ENCODE measurements around the gene PYGO1.

Gene PYGO1

DNA sequence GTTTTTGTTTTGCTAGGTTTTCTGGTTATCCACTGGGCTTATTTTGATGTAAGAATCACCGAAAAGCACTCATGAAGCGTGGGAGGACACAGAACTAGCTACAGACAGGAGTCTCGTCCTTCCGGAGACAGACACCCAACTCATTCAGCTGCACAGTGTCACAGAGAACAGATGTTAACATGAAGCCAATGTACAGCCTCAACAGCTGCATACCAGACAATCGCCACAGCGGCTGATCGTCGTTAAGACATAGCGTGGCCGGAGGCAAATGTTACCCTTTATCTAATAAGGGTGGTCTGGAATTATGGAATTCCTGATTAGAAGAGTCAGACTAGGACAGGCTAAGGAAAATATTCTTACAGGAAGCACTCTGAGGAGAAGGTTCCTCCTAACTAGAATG, 1.1 kb upstream of the PYGO1 start:
- Histone ChIP-seq H3K27me3 (ENCODE audit: low read length) (no peaks in the 10 kb centered on the region), H3F3A (ENCODE audit: insufficient read depth) (no peaks in the 10 kb centered on the region), H3K27ac (ENCODE audit: low read depth, low read length) (no peak overlapping the region), H3K36me3 (ENCODE audit: low read length) (no peaks in the 10 kb centered on the region), H3K79me2 (ENCODE audit: insufficient read depth, low read length) (no peaks in the 10 kb centered on the region), H3K9me3 (ENCODE audit: insufficient read depth, low read length) (no peaks in the 10 kb centered on the region), H3K9me2 (replicated peaks; ENCODE audit: insufficient read depth, low read length) (no peaks in the 10 kb centered on the region), H3K4me3 (ENCODE audit: insufficient read depth, low read length, poor library complexity, severe bottlenecking) (no peak overlapping the region), H2AFZ (ENCODE audit: low read depth, low read length, severe bottlenecking) (no peak overlapping the region), H3K9ac (ENCODE audit: low read length) (no peak overlapping the region), H4K20me1 (ENCODE audit: low read depth, low read length) (no peaks in the 10 kb centered on the region), H3K4me2 (ENCODE audit: low read depth, low read length, poor library complexity, severe bottlenecking) (no peak overlapping the region)
- no peak for TF ChIP-seq EZH2phosphoT487 (conservative IDR thresholded peaks at IDR 0.05; ENCODE audit: low read length)
- TF ChIP-seq, protein P1, sequence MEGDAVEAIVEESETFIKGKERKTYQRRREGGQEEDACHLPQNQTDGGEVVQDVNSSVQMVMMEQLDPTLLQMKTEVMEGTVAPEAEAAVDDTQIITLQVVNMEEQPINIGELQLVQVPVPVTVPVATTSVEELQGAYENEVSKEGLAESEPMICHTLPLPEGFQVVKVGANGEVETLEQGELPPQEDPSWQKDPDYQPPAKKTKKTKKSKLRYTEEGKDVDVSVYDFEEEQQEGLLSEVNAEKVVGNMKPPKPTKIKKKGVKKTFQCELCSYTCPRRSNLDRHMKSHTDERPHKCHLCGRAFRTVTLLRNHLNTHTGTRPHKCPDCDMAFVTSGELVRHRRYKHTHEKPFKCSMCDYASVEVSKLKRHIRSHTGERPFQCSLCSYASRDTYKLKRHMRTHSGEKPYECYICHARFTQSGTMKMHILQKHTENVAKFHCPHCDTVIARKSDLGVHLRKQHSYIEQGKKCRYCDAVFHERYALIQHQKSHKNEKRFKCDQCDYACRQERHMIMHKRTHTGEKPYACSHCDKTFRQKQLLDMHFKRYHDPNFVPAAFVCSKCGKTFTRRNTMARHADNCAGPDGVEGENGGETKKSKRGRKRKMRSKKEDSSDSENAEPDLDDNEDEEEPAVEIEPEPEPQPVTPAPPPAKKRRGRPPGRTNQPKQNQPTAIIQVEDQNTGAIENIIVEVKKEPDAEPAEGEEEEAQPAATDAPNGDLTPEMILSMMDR (IDR thresholded peaks at IDR 0.05; ENCODE audit: insufficient read depth, low read length, poor library complexity, severe bottlenecking) = no peak

DNA sequence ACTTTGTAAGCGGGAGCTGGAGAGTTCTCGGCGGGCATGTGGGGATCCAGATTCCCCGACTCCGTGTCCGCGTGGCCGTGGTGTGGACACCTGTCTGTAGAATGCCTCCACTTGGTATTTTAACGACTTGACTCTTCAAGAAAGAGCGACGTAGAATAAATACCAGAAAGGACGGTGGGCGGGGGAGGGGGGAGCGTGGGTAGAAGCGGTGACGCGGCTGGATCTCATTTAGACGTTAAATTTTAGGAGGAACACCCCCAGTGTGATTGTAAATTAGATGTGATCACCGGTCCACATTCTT, 620 bp upstream of the PYGO1 start:
- no peak overlapping the region for H3K9ac ChIP-seq (ENCODE audit: low read length)
- no peaks in the 10 kb centered on the region for H3K27me3 ChIP-seq (ENCODE audit: low read length)
- H3K79me2 ChIP-seq (ENCODE audit: insufficient read depth, low read length) = no peaks in the 10 kb centered on the region
- H3K4me3 ChIP-seq (ENCODE audit: insufficient read depth, low read length, poor library complexity, severe bottlenecking) = no peak overlapping the region
- no peaks in the 10 kb centered on the region for H3K36me3 ChIP-seq (ENCODE audit: low read length)
- H3K9me2 ChIP-seq (replicated peaks; ENCODE audit: insufficient read depth, low read length) = no peaks in the 10 kb centered on the region
- no peaks in the 10 kb centered on the region for H4K20me1 ChIP-seq (ENCODE audit: low read depth, low read length)
- no peaks in the 10 kb centered on the region for H3F3A ChIP-seq (ENCODE audit: insufficient read depth)
- H3K27ac ChIP-seq (ENCODE audit: low read depth, low read length) = no peak overlapping the region
- no peak overlapping the region for H3K4me2 ChIP-seq (ENCODE audit: low read depth, low read length, poor library complexity, severe bottlenecking)
- no peaks in the 10 kb centered on the region for H3K9me3 ChIP-seq (ENCODE audit: insufficient read depth, low read length)
- TF ChIP-seq EZH2phosphoT487 (conservative IDR thresholded peaks at IDR 0.05; ENCODE audit: low read length) = no peak
- TF ChIP-seq, protein P1 (IDR thresholded peaks at IDR 0.05; ENCODE audit: insufficient read depth, low read length, poor library complexity, severe bottlenecking) = no peak
- no peak overlapping the region for H2AFZ ChIP-seq (ENCODE audit: low read depth, low read length, severe bottlenecking)

DNA sequence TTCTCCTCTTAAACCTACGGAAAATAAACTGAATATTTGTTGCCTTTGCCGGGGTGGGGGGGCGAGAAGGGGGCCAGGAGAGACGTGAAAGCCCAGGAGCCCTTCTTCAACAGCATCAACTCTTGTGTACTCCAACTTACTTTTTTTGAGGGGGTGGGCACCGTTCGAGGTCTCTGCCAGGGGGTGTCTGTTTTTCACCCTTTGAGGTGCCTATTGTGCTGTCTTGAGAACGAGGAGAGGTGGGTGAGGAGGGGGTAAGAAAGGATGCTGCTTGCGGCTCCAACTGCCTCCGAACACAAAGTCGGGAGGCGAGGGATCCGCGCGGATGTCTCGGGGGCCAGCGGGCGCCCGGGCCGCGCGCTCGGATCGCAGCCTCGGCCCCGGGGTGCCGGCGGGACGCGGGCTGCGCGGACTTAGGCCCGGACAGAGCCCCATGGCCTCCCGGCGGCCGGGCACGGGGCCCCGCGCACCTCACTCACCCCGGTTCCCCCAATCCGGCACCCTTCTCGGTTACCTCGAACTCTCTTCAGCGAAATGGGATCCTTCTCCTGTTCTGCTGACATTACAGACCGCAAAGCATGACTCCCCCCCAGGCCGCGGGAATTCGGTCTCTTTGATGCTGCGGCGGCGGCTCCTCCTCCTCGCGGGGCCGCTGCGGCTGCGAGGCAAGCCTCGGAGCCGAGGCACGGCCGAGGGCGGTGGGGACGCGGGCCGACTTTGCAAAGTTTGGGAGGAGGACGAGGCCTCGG, 650 bp downstream of the PYGO1 start:
- no peak overlapping the region for H3K9ac ChIP-seq (ENCODE audit: low read length)

More for the DNA sequence above, 650 bp downstream of the PYGO1 start:
- Histone ChIP-seq H4K20me1 (ENCODE audit: low read depth, low read length) (no peaks in the 10 kb centered on the region), H3K4me3 (ENCODE audit: insufficient read depth, low read length, poor library complexity, severe bottlenecking) (no peak overlapping the region), H3K27ac (ENCODE audit: low read depth, low read length) (no peak overlapping the region), H3K9me3 (ENCODE audit: insufficient read depth, low read length) (no peaks in the 10 kb centered on the region), H3K4me2 (ENCODE audit: low read depth, low read length, poor library complexity, severe bottlenecking) (no peak overlapping the region), H3K36me3 (ENCODE audit: low read length) (no peaks in the 10 kb centered on the region), H3F3A (ENCODE audit: insufficient read depth) (no peaks in the 10 kb centered on the region), H3K79me2 (ENCODE audit: insufficient read depth, low read length) (no peaks in the 10 kb centered on the region), H3K27me3 (ENCODE audit: low read length) (no peaks in the 10 kb centered on the region), H3K9me2 (replicated peaks; ENCODE audit: insufficient read depth, low read length) (no peaks in the 10 kb centered on the region), H2AFZ (ENCODE audit: low read depth, low read length, severe bottlenecking) (no peak overlapping the region)
- TF ChIP-seq EZH2phosphoT487 (conservative IDR thresholded peaks at IDR 0.05; ENCODE audit: low read length) = no peak
- TF ChIP-seq, protein P1 (IDR thresholded peaks at IDR 0.05; ENCODE audit: insufficient read depth, low read length, poor library complexity, severe bottlenecking) = no peak
